ENCODE results near the gene NAXE.

NAXE gene

GRCh38 chr1:156591432-156592157, at the start of gene NAXE:
Gene NAXE, plus strand, starts transcription at chr1:156591776. Its CDS starts 29 bp downstream, at chr1:156591805.
- peak within 1 kb of the TSS; percentile 84 for H3K27ac ChIP-seq
- no peak for TF ChIP-seq CTCF (conservative IDR thresholded peaks at IDR 0.05)

GRCh38 chr1:156543066-156543465, 48.5 kb upstream of the NAXE start:
- no peak overlapping the region for H3K27ac ChIP-seq
- no peak for TF ChIP-seq CTCF (conservative IDR thresholded peaks at IDR 0.05)

GRCh38 chr1:156544592-156545102, 46.9 kb upstream of the NAXE start:
- H3K27ac ChIP-seq: no peak overlapping the region
- no peak for TF ChIP-seq CTCF (conservative IDR thresholded peaks at IDR 0.05)

GRCh38 chr1:156546267-156546666, 45.3 kb upstream of the NAXE start:
- no peak for TF ChIP-seq CTCF (conservative IDR thresholded peaks at IDR 0.05)
- no peak overlapping the region for H3K27ac ChIP-seq

- TF ChIP-seq CTCF (conservative IDR thresholded peaks at IDR 0.05): no peak
Observed at GRCh38 chr1:156547434-156547833, 44.1 kb upstream of the NAXE start.

GRCh38 chr1:156547982-156548381, 43.6 kb upstream of the NAXE start:
- no peak overlapping the region for H3K27ac ChIP-seq
- TF ChIP-seq CTCF (conservative IDR thresholded peaks at IDR 0.05): no peak

More at GRCh38 chr1:156547434-156547833, 44.1 kb upstream of the NAXE start:
- no peak overlapping the region for H3K27ac ChIP-seq

GRCh38 chr1:156549390-156549789, 42.2 kb upstream of the NAXE start:
- no peak overlapping the region for H3K27ac ChIP-seq
- TF ChIP-seq CTCF (conservative IDR thresholded peaks at IDR 0.05): no peak

All from VCaP (cell line).